WERI-Rb-1 (cell line): ENCODE data around the gene GAL3ST2.

Experiments used
- DNase-seq: peaks from one replicate; pipeline ENCODE4 v3.0.0-alpha.2; 2020
- H3K27ac ChIP-seq: fragments of 250-450 bp; sonication (Bioruptor Pico); 2 replicates; pipeline ENCODE4 v1.5.1; 2020; ENCODE audit warnings: mild to moderate bottlenecking, moderate library complexity
- H3K27me3 ChIP-seq: fragments of 250-450 bp; sonication (Bioruptor Pico); 2 replicates; pipeline ENCODE4 v1.5.1; 2021; ENCODE audit warnings: mild to moderate bottlenecking, low read depth, moderate library complexity; ENCODE audit not compliant: insufficient read depth, severe bottlenecking
- H3K36me3 ChIP-seq: fragments of 250-450 bp; sonication (Bioruptor Pico); 2 replicates; pipeline ENCODE4 v1.5.1; 2020; ENCODE audit warnings: mild to moderate bottlenecking, moderate library complexity
- H3K4me3 ChIP-seq: 2 replicates; pipeline ENCODE4 v1.5.1; 2011; ENCODE audit warnings: low read depth, mild to moderate bottlenecking, control low read depth, low read length
- H3K9me3 ChIP-seq: fragments of 250-450 bp; sonication (Bioruptor Pico); 2 replicates; pipeline ENCODE4 v1.5.1; 2021; ENCODE audit warnings: mild to moderate bottlenecking, moderate library complexity; ENCODE audit not compliant: severe bottlenecking
- CTCF ChIP-seq: IDR thresholded peaks from 2 replicates; pipeline ENCODE4 v1.5.1; 2011; ENCODE audit warnings: low read depth, mild to moderate bottlenecking, control low read depth, inconsistent platforms, low read length

The GAL3ST2 gene

DNA sequence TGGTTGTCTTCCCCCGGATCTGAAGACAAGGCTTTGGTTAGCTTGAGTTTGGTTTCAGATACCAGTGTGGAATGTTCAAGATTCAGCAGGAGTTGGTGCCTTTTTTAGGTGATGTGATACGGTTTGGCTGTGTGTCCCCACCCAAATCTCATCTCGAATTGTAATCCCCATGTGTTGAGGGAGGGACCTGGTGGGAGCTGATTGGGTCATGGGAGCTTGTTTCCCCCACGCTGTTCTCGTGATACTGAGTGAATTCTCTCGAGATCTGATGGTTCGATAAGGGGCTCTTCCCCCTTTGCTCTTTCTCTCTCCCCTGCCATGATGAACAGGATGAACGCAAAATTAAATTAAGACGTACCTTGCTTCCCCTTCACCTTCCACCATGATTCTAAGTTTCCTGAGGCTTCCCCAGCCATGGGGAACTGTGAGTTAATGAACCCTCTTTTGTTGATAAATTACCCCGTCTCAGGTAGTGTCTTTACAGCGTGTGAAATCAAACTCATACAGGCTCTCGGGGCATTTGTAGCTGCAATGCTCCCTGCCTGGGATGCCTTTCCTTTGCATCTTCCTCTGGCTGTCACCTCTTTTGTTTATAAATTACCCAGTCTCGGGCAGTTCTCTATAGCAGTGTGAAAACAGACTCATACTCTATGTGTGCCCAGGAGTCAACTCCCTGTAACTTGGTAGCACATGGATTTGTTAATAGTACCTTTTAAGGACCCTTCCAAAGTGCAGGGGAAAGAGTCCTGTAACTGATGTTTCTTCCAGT is 60.8 kb downstream of the GAL3ST2 start:
- no peak for TF ChIP-seq CTCF
- DNase-seq, result no peak

GRCh38 chr2:241841181-241842066 is 64.8 kb downstream of the GAL3ST2 start:
- DNase-seq, result no peak

More for the DNA sequence above, 60.8 kb downstream of the GAL3ST2 start:
- H3K27ac ChIP-seq, result no peak overlapping the region
- H3K9me3 ChIP-seq, result peaks cover 3% of the 10 kb centered on the region
- H3K27me3 ChIP-seq, result no peaks in the 10 kb centered on the region
- no peaks in the 10 kb centered on the region for H3K36me3 ChIP-seq
- H3K4me3 ChIP-seq, result no peak overlapping the region

DNA sequence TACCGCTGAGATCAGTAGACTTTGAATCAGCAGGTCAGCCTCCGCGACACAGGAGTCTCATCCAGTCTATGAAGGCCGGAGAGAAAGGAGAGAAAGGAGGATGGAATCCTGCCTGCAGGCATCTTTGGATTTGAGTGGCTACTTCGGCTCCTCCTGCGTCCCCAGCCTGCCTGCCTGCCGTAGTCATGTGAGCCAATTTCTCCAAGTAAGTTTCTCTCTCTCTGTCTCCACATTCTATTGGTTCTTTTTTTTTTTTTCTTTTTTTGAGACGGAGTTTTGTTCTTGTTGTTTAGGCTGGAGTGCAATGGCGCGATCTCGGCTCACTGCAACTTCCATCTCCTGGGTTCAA is 65.4 kb downstream of the GAL3ST2 start:
- Histone ChIP-seq H3K27ac (no peak overlapping the region), H3K4me3 (no peak overlapping the region), H3K9me3 (no peaks in the 10 kb centered on the region), H3K27me3 (no peaks in the 10 kb centered on the region), H3K36me3 (no peaks in the 10 kb centered on the region)
- no peak for DNase-seq
- no peak for TF ChIP-seq CTCF

More at GRCh38 chr2:241841181-241842066, 64.8 kb downstream of the GAL3ST2 start:
- Histone ChIP-seq H3K27me3 (no peaks in the 10 kb centered on the region), H3K4me3 (no peak overlapping the region), H3K27ac (no peak overlapping the region), H3K36me3 (no peaks in the 10 kb centered on the region), H3K9me3 (no peaks in the 10 kb centered on the region)
- no peak for TF ChIP-seq CTCF

- TF ChIP-seq CTCF, result no peak
- no peak for DNase-seq
Measured at GRCh38 chr2:241842620-241843211, 66.1 kb downstream of the GAL3ST2 start.

GRCh38 chr2:241843321-241844065 is 66.9 kb downstream of the GAL3ST2 start:
- Histone ChIP-seq H3K4me3 (no peak overlapping the region), H3K27ac (no peak overlapping the region), H3K36me3 (no peaks in the 10 kb centered on the region), H3K9me3 (no peaks in the 10 kb centered on the region), H3K27me3 (no peaks in the 10 kb centered on the region)
- DNase-seq, result no peak
- no peak for TF ChIP-seq CTCF

More at GRCh38 chr2:241842620-241843211, 66.1 kb downstream of the GAL3ST2 start:
- Histone ChIP-seq H3K4me3 (no peak overlapping the region), H3K27ac (no peak overlapping the region), H3K27me3 (no peaks in the 10 kb centered on the region), H3K9me3 (no peaks in the 10 kb centered on the region), H3K36me3 (no peaks in the 10 kb centered on the region)
